IPS DF 6.9 (cell line): ENCODE data around the gene TMEM151B.

Experiments used
- DNase-seq: peaks from one replicate; pipeline ENCODE4 v3.0.0-alpha.2; 2013; ENCODE audit warnings: low read depth, low spot score
- H3K27ac ChIP-seq: one replicate; pipeline ENCODE4 v1.5.1; 2013; ENCODE audit warnings: low read length, control low read depth
- H3K27me3 ChIP-seq: 2 replicates; pipeline ENCODE4 v1.6.1; 2013; ENCODE audit warnings: mild to moderate bottlenecking, low read length; ENCODE audit not compliant: control insufficient read depth, insufficient read depth
- H3K36me3 ChIP-seq: 2 replicates; pipeline ENCODE4 v1.6.1; 2013; ENCODE audit warnings: low read length; ENCODE audit not compliant: control insufficient read depth, insufficient read depth
- H3K4me1 ChIP-seq: 2 replicates; pipeline ENCODE4 v1.6.1; 2013; ENCODE audit warnings: low read length; ENCODE audit not compliant: control insufficient read depth, insufficient read depth
- H3K4me3 ChIP-seq: 2 replicates; pipeline ENCODE4 v1.5.1; 2013; ENCODE audit warnings: mild to moderate bottlenecking, low read length
- H3K9me3 ChIP-seq: 2 replicates; pipeline ENCODE4 v1.6.1; 2013; ENCODE audit warnings: low read length, inconsistent platforms; ENCODE audit not compliant: control insufficient read depth, insufficient read depth
- WGBS: extraction: QIAGEN DNeasy Blood & Tissue Kit; methylation state at CpG from one replicate; pipeline ENCODE4 v1.1.7; 2013; ENCODE audit warnings: mixed read lengths, missing lambda C conversion rate; ENCODE audit not compliant: insufficient read length, insufficient coverage; 5-methylcytosine and 5-hydroxymethylcytosine counted together

Gene TMEM151B

GRCh38 chr6:44245912-44246662 is 24.2 kb upstream of the TMEM151B start:
- H3K36me3 ChIP-seq, result peaks cover 24% of the 10 kb centered on the region; the same call in 1 of the 2 replicates
- no peak overlapping the region for H3K27ac ChIP-seq
- H3K27me3 ChIP-seq, result no peaks in the 10 kb centered on the region
- no peaks in the 10 kb centered on the region for H3K9me3 ChIP-seq
- no CpG with 5 or more reads among the region's 62 CpGs for WGBS
- no peaks in the 10 kb centered on the region; the same call in 1 of the 2 replicates for H3K4me1 ChIP-seq
- H3K4me3 ChIP-seq, result peak overlapping the region; percentile 79; the same call in 1 of the 2 replicates
- DNase-seq, result no peak

GRCh38 chr6:44246663-44247337 is 23.4 kb upstream of the TMEM151B start, which contains the start of gene HSP90AB1:
Gene HSP90AB1 (plus strand): TSS chr6:44247101. CDS start chr6:44248630, 1,529 bp downstream.
- H3K4me1 ChIP-seq, result no peaks in the 10 kb centered on the region; the same call in 1 of the 2 replicates
- peaks cover 29% of the 10 kb centered on the region for H3K36me3 ChIP-seq
- H3K27me3 ChIP-seq, result no peaks in the 10 kb centered on the region
- peak within 1 kb of the TSS; percentile 79 for H3K4me3 ChIP-seq
- no CpG with 5 or more reads among the region's 34 CpGs for WGBS
- peak; percentile 90 for DNase-seq
- H3K9me3 ChIP-seq, result no peaks in the 10 kb centered on the region
- H3K27ac ChIP-seq, result no peak within 1 kb of the TSS

GRCh38 chr6:44247338-44248302 is 22.6 kb upstream of the TMEM151B start:
- Histone ChIP-seq H3K4me3 (peak overlapping the region; percentile 79), H3K27me3 (no peaks in the 10 kb centered on the region), H3K9me3 (no peaks in the 10 kb centered on the region), H3K27ac (no peak overlapping the region), H3K4me1 (no peaks in the 10 kb centered on the region; the same call in 1 of the 2 replicates), H3K36me3 (peaks cover 33% of the 10 kb centered on the region)
- DNase-seq, result no peak
- WGBS, result no CpG with 5 or more reads among the region's 52 CpGs

- Histone ChIP-seq H3K9me3 (no peaks in the 10 kb centered on the region), H3K27me3 (no peaks in the 10 kb centered on the region), H3K4me1 (no peaks in the 10 kb centered on the region; the same call in 1 of the 2 replicates), H3K36me3 (peaks cover 43% of the 10 kb centered on the region), H3K4me3 (peak overlapping the region; percentile 79; the same call in 1 of the 2 replicates), H3K27ac (no peak overlapping the region)
- no peak for DNase-seq
- WGBS, result no CpG with 5 or more reads among the region's 1 CpG
These were observed 21.7 kb upstream of the TMEM151B start for GRCh38 chr6:44248579-44248978.

- Histone ChIP-seq H3K27ac (no peak overlapping the region), H3K36me3 (peaks cover 48% of the 10 kb centered on the region), H3K9me3 (no peaks in the 10 kb centered on the region), H3K4me3 (no peak overlapping the region), H3K27me3 (no peaks in the 10 kb centered on the region), H3K4me1 (no peaks in the 10 kb centered on the region; the same call in 1 of the 2 replicates)
- no CpG with 5 or more reads among the region's 9 CpGs for WGBS
- no peak for DNase-seq
These were observed 21.0 kb upstream of the TMEM151B start for GRCh38 chr6:44249082-44249748.

GRCh38 chr6:44250067-44250717 is 20.1 kb upstream of the TMEM151B start:
- DNase-seq, result no peak
- Histone ChIP-seq H3K36me3 (peaks cover 58% of the 10 kb centered on the region), H3K27ac (no peak overlapping the region), H3K27me3 (no peaks in the 10 kb centered on the region), H3K4me3 (no peak overlapping the region), H3K9me3 (no peaks in the 10 kb centered on the region), H3K4me1 (no peaks in the 10 kb centered on the region)
- 100% methylated on average over 2 of the region's 6 CpGs for WGBS

- H3K36me3 ChIP-seq, result peaks cover 59% of the 10 kb centered on the region
- no peaks in the 10 kb centered on the region for H3K4me1 ChIP-seq
- no peak overlapping the region for H3K27ac ChIP-seq
- no peak overlapping the region for H3K4me3 ChIP-seq
- WGBS, result no CpG with 5 or more reads among the region's 3 CpGs
- no peaks in the 10 kb centered on the region for H3K27me3 ChIP-seq
- H3K9me3 ChIP-seq, result no peaks in the 10 kb centered on the region
- no peak for DNase-seq
These were observed 19.5 kb upstream of the TMEM151B start for GRCh38 chr6:44250718-44251123.

GRCh38 chr6:44251576-44252524 is 18.4 kb upstream of the TMEM151B start:
- H3K27me3 ChIP-seq, result no peaks in the 10 kb centered on the region
- H3K27ac ChIP-seq, result no peak overlapping the region

More at GRCh38 chr6:44251576-44252524, 18.4 kb upstream of the TMEM151B start:
- peaks cover 59% of the 10 kb centered on the region for H3K36me3 ChIP-seq
- no peaks in the 10 kb centered on the region for H3K9me3 ChIP-seq
- no CpG with 5 or more reads among the region's 14 CpGs for WGBS
- H3K4me3 ChIP-seq, result no peak overlapping the region
- no peaks in the 10 kb centered on the region for H3K4me1 ChIP-seq
- DNase-seq, result no peak
